GM12873 (cell line): ENCODE results near the gene TSPAN9.

Experiments
- CTCF ChIP-seq: IDR thresholded peaks from 2 replicates; pipeline ENCODE4 v1.5.1; 2012; ENCODE audit warnings: low read depth, mild to moderate bottlenecking, moderate library complexity, low read length, control low read depth; ENCODE audit not compliant: insufficient read depth; ENCODE audit errors: missing control alignments

Gene TSPAN9

GRCh38 chr12:3224530-3224903 is 147.3 kb downstream of the TSPAN9 start:
- no peak for TF ChIP-seq CTCF

- TF ChIP-seq CTCF: no peak
Measured at GRCh38 chr12:3225154-3225795, 148.1 kb downstream of the TSPAN9 start.

- no peak for TF ChIP-seq CTCF
Measured at GRCh38 chr12:3225796-3226180, 148.6 kb downstream of the TSPAN9 start.

GRCh38 chr12:3226264-3226663 is 149.1 kb downstream of the TSPAN9 start:
- no peak for TF ChIP-seq CTCF

- TF ChIP-seq CTCF: no peak
Measured at GRCh38 chr12:3227076-3227975, 150.1 kb downstream of the TSPAN9 start.

GRCh38 chr12:3228552-3228951 is 151.4 kb downstream of the TSPAN9 start:
- no peak for TF ChIP-seq CTCF

- no peak for TF ChIP-seq CTCF
Measured at GRCh38 chr12:3229577-3229976, 152.4 kb downstream of the TSPAN9 start.
